Suprapubic skin (tissue), 4 donors: ENCODE results near the gene LEFTY2. TPM values are rescaled to one million over a fixed set of nuclear protein-coding genes. Genes with fewer than 3 reads are reported as not detected.

ENCODE experiments used
- DNase-seq, 2 donors: peaks; one replicate each; pipeline ENCODE4 v3.0.0-alpha.2; 2019; ENCODE audit warnings: low spot score in 2 of 2
- H3K27ac ChIP-seq: fragments of 200-600 bp; sonication (generic); one replicate; pipeline ENCODE4 v1.5.1; 2019
- H3K27me3 ChIP-seq: fragments of 200-600 bp; sonication (generic); one replicate; pipeline ENCODE4 v1.5.1; 2019
- H3K36me3 ChIP-seq: fragments of 200-600 bp; sonication (generic); one replicate; pipeline ENCODE4 v1.5.1; 2019
- H3K4me1 ChIP-seq: fragments of 200-600 bp; sonication (generic); one replicate; pipeline ENCODE4 v1.5.1; 2019
- H3K4me3 ChIP-seq: fragments of 200-600 bp; sonication (generic); one replicate; pipeline ENCODE4 v1.5.1; 2019; ENCODE audit warnings: mild to moderate bottlenecking
- H3K9me3 ChIP-seq: fragments of 200-600 bp; sonication (generic); one replicate; pipeline ENCODE4 v1.5.1; 2019
- EP300 ChIP-seq: sonication (generic); formaldehyde crosslinking; IDR thresholded peaks from one replicate; pipeline ENCODE4 v1.6.1; 2017; ENCODE audit warnings: antibody characterized with exemption
- POLR2AphosphoS5 ChIP-seq, 3 donors: sonication (generic); formaldehyde crosslinking; IDR thresholded peaks; one replicate each; pipeline ENCODE4 v1.6.1; 2017; ENCODE audit warnings: antibody characterized with exemption in 3 of 3
- WGBS: methylation state at CpG from one replicate; pipeline ENCODE4 v1.1.5; 2018; 5-methylcytosine and 5-hydroxymethylcytosine counted together
- total RNA-seq, 4 donors: library from RNA; depleted of rRNA; stranded (reverse); fragments of >200 nt; gene quantifications; one replicate each; pipeline ENCODE4 v1.1.0, GENCODE V29; 2016

The LEFTY2 gene
- total RNA-seq, 4 donors from 2014 or later, result 0.26 TPM; not detected in 3

GRCh38 chr1:225887030-225887314 is 54.0 kb downstream of the LEFTY2 start:
- H3K27me3 ChIP-seq, result no peaks in the 10 kb centered on the region
- peaks cover 8% of the 10 kb centered on the region for H3K4me1 ChIP-seq
- DNase-seq, result no peak
- no peaks in the 10 kb centered on the region for H3K36me3 ChIP-seq
- H3K27ac ChIP-seq, result no peak overlapping the region
- no peak overlapping the region for H3K4me3 ChIP-seq
- H3K9me3 ChIP-seq, result no peaks in the 10 kb centered on the region
- 91% methylated on average over 6 of the region's 7 CpGs for WGBS
- TF ChIP-seq POLR2AphosphoS5 (IDR thresholded peaks at IDR 0.05) (no peak), EP300 (no peak)

Other genes starting within 250 kb of the LEFTY2 start
- 100 to 1,000 TPM; 139 to 162 (median 144) TPM for gene SRP9, start 163.4 kb downstream of the LEFTY2 start, total RNA-seq
- 10 to 100 TPM; 30.3 to 72.8 (median 53.7) TPM for gene EPHX1, start 131.1 kb downstream of the LEFTY2 start, total RNA-seq
- 100 to 1,000 TPM in 1 of 4 donors, 10 to 100 TPM in 3; 32.6 to 162 (median 48.9) TPM for gene TMEM63A, start 58.8 kb downstream of the LEFTY2 start, total RNA-seq
- gene LEFTY1, start 52.1 kb downstream of the LEFTY2 start, total RNA-seq, result not detected
- 10 to 100 TPM; 28.8 to 53.8 (median 43.3) TPM for gene PYCR2, start 17.0 kb downstream of the LEFTY2 start, total RNA-seq
- gene SDE2, start 58.1 kb upstream of the LEFTY2 start, total RNA-seq, result 10 to 100 TPM; 19.7 to 37.2 (median 26.5) TPM
- gene H3-3A, start 121.5 kb upstream of the LEFTY2 start, total RNA-seq, result 100 to 1,000 TPM; 224 to 510 (median 444) TPM
- 10 to 100 TPM; 38.0 to 64.5 (median 42.4) TPM for gene ACBD3, start 245.5 kb upstream of the LEFTY2 start, total RNA-seq